K562 (cell line): ENCODE results near the gene PDE6D. TPM values are rescaled to one million over a fixed set of nuclear protein-coding genes. Genes with fewer than 3 reads are reported as not detected.

ENCODE experiments used
- CBX3 ChIP-seq, 2 experiments: IDR thresholded peaks; 1 replicate in 1 of 2; 2 replicates in 1 of 2; pipeline ENCODE4 v1.6.1; 2012; ENCODE audit warnings: inconsistent platforms in 2 of 2, low read length in 2 of 2, borderline replicate concordance in 1 of 2, control low read depth in 1 of 2
- DIDO1 ChIP-seq: fragments of 450-650 bp; IDR thresholded peaks from 2 replicates; pipeline ENCODE4 v1.6.1; 2016; ENCODE audit warnings: low read depth, missing biosample characterization, missing genetic modification characterization
- EHMT2 ChIP-seq: fragments of 450-650 bp; IDR thresholded peaks from 2 replicates; pipeline ENCODE4 v1.6.1; 2018; ENCODE audit warnings: antibody characterized with exemption
- GABPB1 ChIP-seq: sonication (generic); formaldehyde crosslinking; IDR thresholded peaks from 2 replicates; pipeline ENCODE4 v1.8.0; 2022; ENCODE audit warnings: mild to moderate bottlenecking, missing genetic modification reagents
- MAZ ChIP-seq, 2 experiments: fragments of 450-650 bp in 1 of 2; sonication (generic) in 1 of 2; formaldehyde crosslinking; IDR thresholded peaks in 1 of 2; conservative IDR thresholded peaks in 1 of 2; 2 replicates each; pipeline versions ENCODE4 v1.4.0 to v1.5.0; 2020; ENCODE audit warnings: mild to moderate bottlenecking in 1 of 2, missing genetic modification reagents in 1 of 2
- SMC3 ChIP-seq: conservative IDR thresholded peaks from 2 replicates; pipeline ENCODE4 v1.6.1; 2011; ENCODE audit warnings: low read depth, low read length, improper control_type of control experiment; ENCODE audit not compliant: insufficient read depth
- TARDBP ChIP-seq: fragments of 450-650 bp; IDR thresholded peaks from 2 replicates; pipeline ENCODE4 v1.6.1; 2016
- TEAD1 ChIP-seq, 2 experiments: fragments of 450-650 bp in 1 of 2; sonication (generic) in 1 of 2; formaldehyde crosslinking; IDR thresholded peaks; 2 replicates each; pipeline versions ENCODE4 v1.4.0 to v1.8.0; 2020 to 2022; ENCODE audit warnings: mild to moderate bottlenecking in 2 of 2, missing genetic modification reagents in 1 of 2
- TEAD4 ChIP-seq, 2 experiments: sonication (generic) in 1 of 2; formaldehyde crosslinking in 1 of 2; IDR thresholded peaks; 2 replicates each; pipeline versions ENCODE4 v1.6.1 to v1.8.0; 2012 to 2022; ENCODE audit warnings: borderline replicate concordance in 1 of 2, inconsistent platforms in 1 of 2, low read length in 1 of 2, mild to moderate bottlenecking in 1 of 2, missing genetic modification reagents in 1 of 2
- ZFP30 ChIP-seq: fragments of 250-450 bp; sonication (Bioruptor Pico); IDR thresholded peaks from 2 replicates; pipeline ENCODE4 v1.8.0; 2022; ENCODE audit warnings: moderate library complexity, mild to moderate bottlenecking, inconsistent platforms, borderline replicate concordance
- ZNF318 ChIP-seq, 2 experiments: fragments of 450-650 bp; IDR thresholded peaks; 2 replicates each; pipeline ENCODE4 v1.6.1; 2016; ENCODE audit warnings: mild to moderate bottlenecking in 2 of 2, borderline replicate concordance in 1 of 2, low read depth in 1 of 2, moderate library complexity in 1 of 2
- ZNF395 ChIP-seq: fragments of 200-800 bp; sonication (Bioruptor generic); IDR thresholded peaks from 2 replicates; pipeline ENCODE4 v1.6.1; 2017; ENCODE audit warnings: missing genetic modification characterization, missing compliant biosample characterization
- ZNF639 ChIP-seq, 2 experiments: fragments of 200-800 bp in 1 of 2; sonication (Bioruptor generic) in 1 of 2; sonication (generic) in 1 of 2; formaldehyde crosslinking in 1 of 2; IDR thresholded peaks in 1 of 2; conservative IDR thresholded peaks in 1 of 2; 2 replicates each; pipeline versions ENCODE4 v1.5.0 to v1.6.1; 2016 to 2020; ENCODE audit warnings: missing compliant biosample characterization in 1 of 2, missing genetic modification characterization in 1 of 2, missing genetic modification reagents in 1 of 2
- ZNF830 ChIP-seq: fragments of 250-450 bp; sonication (Bioruptor Pico); IDR thresholded peaks from 2 replicates; pipeline ENCODE4 v1.5.0; 2021; ENCODE audit warnings: mild to moderate bottlenecking
- polyA plus RNA-seq, 8 experiments: library from polyadenylated mRNA; depleted of rRNA in 4 of 8; stranded (reverse) in 5 of 8; unstranded in 3 of 8; fragments of >200 nt; fragmentation: Nextera tagmentation in 2 of 8; fragmentation: Illumina TruSeq in 1 of 8; extraction: Ambion mirVana in 2 of 8; extraction: Trizol in 1 of 8; gene quantifications; 2 replicates each; pipeline versions ENCODE4 v1.2.1 to v1.2.3, GENCODE V29; 2011 to 2014; ENCODE audit warnings: inconsistent platforms in 1 of 8, missing spikeins in 1 of 8
- total RNA-seq, 7 experiments: library from RNA; depleted of rRNA in 6 of 7; stranded (reverse); fragments of >200 nt in 6 of 7; fragmentation: Illumina TruSeq in 2 of 7; extraction: Trizol in 2 of 7; gene quantifications; 2 replicates each; pipeline versions ENCODE4 v1.2.1 to v1.2.3, GENCODE V29; 2011 to 2021; ENCODE audit warnings: low replicate concordance in 1 of 7

PDE6D gene
- total and polyA plus RNA-seq, 9 of the 15 experiments (the other 6 are each of a cell fraction or from before 2014, with no cell fraction given): 0.65 to 11.6 (median 7.0) TPM

GRCh38 chr2:231786177-231786916 is 5.3 kb upstream of the PDE6D start, which contains the start of gene COPS7B (continued):
- no peak for TF ChIP-seq ZNF318 (IDR thresholded peaks at IDR 0.05; ENCODE audit: borderline replicate concordance in 1 of 2, low read depth in 1 of 2)
- no peak for TF ChIP-seq SMC3
- TF ChIP-seq DIDO1: peak; percentile 96
- peak in 1 of 2 experiments; percentile 86; a peak in 2 of 4 replicates for TF ChIP-seq TEAD1 (CRISPR knock-in tag; IDR thresholded peaks at IDR 0.05)
- no peak for TF ChIP-seq TARDBP
- peak; percentile 98 for TF ChIP-seq GABPB1 (CRISPR knock-in tag)
- TF ChIP-seq ZNF830 (CRISPR knock-in tag): no peak
- peak; percentile 60 for TF ChIP-seq TEAD4 (IDR thresholded peaks at IDR 0.05; ENCODE audit: low read length)
- no peak for TF ChIP-seq TEAD4 (CRISPR knock-in tag; IDR thresholded peaks at IDR 0.05; ENCODE audit: borderline replicate concordance)
- peak in 1 of 2 experiments; percentile 56; a peak in 1 of 4 replicates for TF ChIP-seq ZNF639 (CRISPR knock-in tag; conservative IDR thresholded peaks at IDR 0.05 in 1 of 2, IDR thresholded peaks at IDR 0.05 in 1 of 2)
- TF ChIP-seq EHMT2: no peak
- TF ChIP-seq ZNF395 (CRISPR knock-in tag): peak; percentile 82
- peak; percentile 69 to 83; a peak in 3 of 4 replicates for TF ChIP-seq MAZ (CRISPR knock-in tag; conservative IDR thresholded peaks at IDR 0.05 in 1 of 2, IDR thresholded peaks at IDR 0.05 in 1 of 2)
- TF ChIP-seq CBX3 (IDR thresholded peaks at IDR 0.05; ENCODE audit: borderline replicate concordance in 1 of 2, low read length in 2 of 2): peak in 1 of 2 experiments; percentile 76; a peak in 1 of 3 replicates
- TF ChIP-seq ZFP30 (CRISPR knock-in tag): no peak
